Smooth muscle cell (in vitro differentiated cells): ENCODE data around the gene TRIM45. TPM values are rescaled to one million over a fixed set of nuclear protein-coding genes. Genes with fewer than 3 reads are reported as not detected.
A peak's percentile ranks its signal among the peaks of the same experiment; 100 is the strongest.

ENCODE experiments used
- DNase-seq: peaks from one replicate; lab custom pipeline; 2025; ENCODE audit not compliant: unreplicated experiment; lab: John Stamatoyannopoulos, UW
- H2AFZ ChIP-seq: fragments of 200-600 bp; sonication (generic); 2 replicates; pipeline ENCODE4 v1.6.0; 2016; ENCODE audit warnings: antibody characterized with exemption, low read depth, mild to moderate bottlenecking
- H3F3A ChIP-seq: fragments of 200-600 bp; sonication (generic); 2 replicates; pipeline ENCODE4 v1.6.0; 2017; ENCODE audit warnings: antibody characterized with exemption, low read depth
- H3K27ac ChIP-seq: fragments of 200-600 bp; sonication (generic); 2 replicates; pipeline ENCODE4 v1.5.1; 2016; ENCODE audit warnings: low read depth, mild to moderate bottlenecking
- H3K27me3 ChIP-seq: fragments of 200-600 bp; sonication (generic); 2 replicates; pipeline ENCODE4 v1.6.1; 2016; ENCODE audit warnings: low read depth, mild to moderate bottlenecking
- H3K36me3 ChIP-seq: fragments of 200-600 bp; sonication (generic); 2 replicates; pipeline ENCODE4 v1.5.1; 2016; ENCODE audit warnings: low read depth
- H3K4me1 ChIP-seq: fragments of 200-600 bp; sonication (generic); 2 replicates; pipeline ENCODE4 v1.5.1; 2016; ENCODE audit warnings: low read depth
- H3K4me2 ChIP-seq: fragments of 200-600 bp; sonication (generic); 2 replicates; pipeline ENCODE4 v1.6.0; 2016; ENCODE audit warnings: mild to moderate bottlenecking
- H3K4me3 ChIP-seq: fragments of 200-600 bp; sonication (generic); 2 replicates; pipeline ENCODE4 v1.5.1; 2016; ENCODE audit warnings: mild to moderate bottlenecking
- H3K79me2 ChIP-seq: fragments of 200-600 bp; sonication (generic); 2 replicates; pipeline ENCODE4 v1.6.0; 2016; ENCODE audit warnings: low read depth, mild to moderate bottlenecking
- H3K9ac ChIP-seq: fragments of 200-600 bp; sonication (generic); 2 replicates; pipeline ENCODE4 v1.6.0; 2016; ENCODE audit warnings: low read depth
- H3K9me3 ChIP-seq: fragments of 200-600 bp; sonication (generic); replicated peaks from 2 replicates; pipeline ENCODE4 v1.5.1; 2016; ENCODE audit warnings: low read depth
- H4K20me1 ChIP-seq: fragments of 200-600 bp; sonication (generic); 2 replicates; pipeline ENCODE4 v1.6.0; 2016; ENCODE audit warnings: low read depth
- WGBS: methylation state at CpG from one replicate; pipeline ENCODE4 v1.1.7; 2016; ENCODE audit warnings: low lambda C conversion rate; 5-methylcytosine and 5-hydroxymethylcytosine counted together
- polyA plus RNA-seq: library from polyadenylated mRNA; unstranded; fragments of >200 nt; fragmentation: Nextera tagmentation; extraction: Ambion mirVana; gene quantifications from 2 replicates; pipeline ENCODE4 v1.2.1, GENCODE V29; 2016
- total RNA-seq: library from RNA; depleted of rRNA; stranded (reverse); fragments of >200 nt; gene quantifications from 2 replicates; pipeline ENCODE4 v1.2.3, GENCODE V29; 2014
- TF ChIP-seq, protein P1 (sequence below): fragments of 200-600 bp; sonication (generic); IDR thresholded peaks from 2 replicates; pipeline ENCODE4 v1.5.1; 2017; ENCODE audit warnings: borderline replicate concordance, mild to moderate bottlenecking, antibody characterized with exemption; ENCODE audit not compliant: insufficient read depth, poor library complexity, severe bottlenecking

TRIM45 gene
- total and polyA plus RNA-seq, 2 experiments from 2014 or later = 4.4 to 4.6 TPM

DNA sequence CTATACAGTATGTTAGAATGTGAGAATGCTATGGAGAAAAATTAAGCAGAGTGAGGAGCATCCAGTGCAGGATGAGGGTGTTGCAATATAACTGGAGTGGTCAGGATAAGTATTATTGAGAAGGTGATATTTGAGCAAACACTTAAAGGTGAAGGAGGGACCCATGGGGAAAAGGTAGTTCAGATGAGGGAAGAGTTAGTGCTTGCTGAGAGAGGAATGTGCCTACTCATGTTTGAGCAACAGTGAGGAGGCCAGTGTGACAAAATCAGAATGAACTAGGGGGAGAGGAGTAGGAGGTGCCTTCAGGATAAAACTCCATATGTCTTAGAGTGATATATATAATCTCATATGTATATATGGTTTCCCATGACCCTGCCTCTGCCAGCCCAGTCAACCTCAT is 6.2 kb upstream of the TRIM45 start:
- Histone ChIP-seq H3K4me2 (no peak overlapping the region), H3K27ac (no peak overlapping the region), H3K4me3 (no peak overlapping the region), H3K4me1 (no peaks in the 10 kb centered on the region), H3K9ac (no peak overlapping the region), H3K79me2 (no peaks in the 10 kb centered on the region), H4K20me1 (no peaks in the 10 kb centered on the region), H3F3A (no peaks in the 10 kb centered on the region), H2AFZ (peak overlapping the region; percentile 25), H3K9me3 (no peaks in the 10 kb centered on the region), H3K27me3 (no peaks in the 10 kb centered on the region), H3K36me3 (no peaks in the 10 kb centered on the region)
- TF ChIP-seq, protein P1, sequence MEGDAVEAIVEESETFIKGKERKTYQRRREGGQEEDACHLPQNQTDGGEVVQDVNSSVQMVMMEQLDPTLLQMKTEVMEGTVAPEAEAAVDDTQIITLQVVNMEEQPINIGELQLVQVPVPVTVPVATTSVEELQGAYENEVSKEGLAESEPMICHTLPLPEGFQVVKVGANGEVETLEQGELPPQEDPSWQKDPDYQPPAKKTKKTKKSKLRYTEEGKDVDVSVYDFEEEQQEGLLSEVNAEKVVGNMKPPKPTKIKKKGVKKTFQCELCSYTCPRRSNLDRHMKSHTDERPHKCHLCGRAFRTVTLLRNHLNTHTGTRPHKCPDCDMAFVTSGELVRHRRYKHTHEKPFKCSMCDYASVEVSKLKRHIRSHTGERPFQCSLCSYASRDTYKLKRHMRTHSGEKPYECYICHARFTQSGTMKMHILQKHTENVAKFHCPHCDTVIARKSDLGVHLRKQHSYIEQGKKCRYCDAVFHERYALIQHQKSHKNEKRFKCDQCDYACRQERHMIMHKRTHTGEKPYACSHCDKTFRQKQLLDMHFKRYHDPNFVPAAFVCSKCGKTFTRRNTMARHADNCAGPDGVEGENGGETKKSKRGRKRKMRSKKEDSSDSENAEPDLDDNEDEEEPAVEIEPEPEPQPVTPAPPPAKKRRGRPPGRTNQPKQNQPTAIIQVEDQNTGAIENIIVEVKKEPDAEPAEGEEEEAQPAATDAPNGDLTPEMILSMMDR = no peak
- no peak for DNase-seq

DNA sequence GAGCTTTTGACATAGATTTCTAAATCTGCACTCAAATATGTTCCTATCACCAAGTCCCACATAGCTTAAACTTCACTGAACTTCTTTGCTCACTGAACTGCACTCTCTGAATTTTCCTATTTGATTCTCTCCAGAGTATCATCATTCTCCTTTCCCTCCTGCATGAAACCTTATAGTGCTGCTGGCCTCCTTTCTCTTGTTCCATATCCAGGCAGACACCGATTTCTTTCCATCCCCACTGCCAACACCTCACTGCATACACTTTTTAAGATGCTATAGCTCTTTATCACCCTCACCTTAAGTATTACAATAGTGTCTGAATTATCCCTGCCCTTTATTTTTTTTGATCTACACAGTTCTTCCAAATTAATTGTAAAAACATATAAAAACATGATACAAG is 3.1 kb upstream of the TRIM45 start:
- Histone ChIP-seq H3K79me2 (no peaks in the 10 kb centered on the region), H3K27me3 (no peaks in the 10 kb centered on the region), H3K27ac (no peak overlapping the region), H3F3A (no peaks in the 10 kb centered on the region), H3K4me3 (no peak overlapping the region), H4K20me1 (no peaks in the 10 kb centered on the region), H3K9me3 (no peaks in the 10 kb centered on the region), H2AFZ (no peak overlapping the region), H3K4me1 (peaks cover 12% of the 10 kb centered on the region), H3K4me2 (no peak overlapping the region), H3K36me3 (no peaks in the 10 kb centered on the region), H3K9ac (no peak overlapping the region)
- no peak for DNase-seq
- TF ChIP-seq, protein P1 = no peak
- WGBS = 95% methylated on average over 1 of the region's 1 CpG

DNA sequence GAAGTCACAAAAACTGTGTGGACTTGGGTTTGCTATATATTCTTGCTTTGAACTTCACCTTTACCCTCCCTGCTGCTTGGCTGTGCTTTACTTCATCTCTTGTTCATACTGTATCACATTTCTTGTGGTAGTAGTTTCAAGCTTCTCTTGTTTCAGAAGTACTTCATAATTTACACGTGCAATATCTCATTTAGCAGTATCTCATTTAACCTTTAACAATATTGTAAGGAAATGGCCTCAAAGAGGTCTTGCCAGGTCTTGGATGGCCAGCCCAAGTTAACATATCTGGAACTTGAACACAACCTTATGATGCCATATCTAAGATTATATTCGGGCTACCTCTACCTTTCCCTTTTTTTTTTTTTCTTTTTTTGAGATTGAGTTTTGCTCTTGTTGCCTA is 1.7 kb upstream of the TRIM45 start:
- TF ChIP-seq, protein P1 = no peak
- Histone ChIP-seq H3K4me2 (no peak overlapping the region), H3K79me2 (no peaks in the 10 kb centered on the region), H3K9ac (no peak overlapping the region), H3K4me1 (peaks cover 12% of the 10 kb centered on the region), H3K27ac (no peak overlapping the region), H4K20me1 (no peaks in the 10 kb centered on the region), H3K4me3 (no peak overlapping the region), H3K36me3 (no peaks in the 10 kb centered on the region), H3F3A (no peaks in the 10 kb centered on the region), H2AFZ (no peak overlapping the region), H3K27me3 (no peaks in the 10 kb centered on the region), H3K9me3 (no peaks in the 10 kb centered on the region)
- WGBS = 95% methylated on average over 2 of the region's 2 CpGs
- DNase-seq = no peak

DNA sequence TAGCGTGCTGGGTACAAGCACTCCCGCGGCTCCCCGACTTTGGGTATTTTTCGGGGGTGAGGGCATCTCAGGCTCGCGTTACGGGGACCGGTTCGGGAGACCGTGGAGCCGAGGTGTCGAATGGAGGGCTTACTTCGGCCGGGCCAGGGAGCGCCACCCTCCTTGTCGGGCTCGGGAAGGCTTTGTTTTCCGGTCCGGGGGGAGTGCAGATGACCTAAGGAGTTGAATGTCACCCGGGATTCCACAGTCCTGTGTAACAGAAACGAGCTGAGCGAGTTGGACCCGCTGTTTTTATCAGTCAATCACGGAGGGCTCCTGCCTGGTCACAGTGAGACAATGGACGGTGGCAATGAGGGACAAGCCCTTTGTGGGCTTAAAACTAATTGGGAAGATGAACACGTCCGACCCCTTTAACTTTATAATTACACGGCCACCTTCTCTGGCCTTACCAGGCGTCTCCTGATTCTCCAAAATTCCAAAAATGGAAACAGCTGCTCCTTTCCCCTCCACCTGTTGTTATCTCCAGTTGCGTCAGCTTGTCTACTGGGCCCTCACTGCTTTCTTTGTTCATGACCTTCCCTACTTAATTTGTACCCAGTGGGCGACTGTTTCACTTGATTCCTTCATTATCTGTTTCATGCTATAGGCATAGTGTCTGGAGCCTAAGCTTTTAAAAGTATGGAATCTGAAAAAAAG is 929 bp upstream of the TRIM45 start:
- peak overlapping the region; percentile 73 for H3K4me3 ChIP-seq
- H3K27ac ChIP-seq = peak overlapping the region; percentile 98
- peak overlapping the region; percentile 99 for H3K9ac ChIP-seq
- TF ChIP-seq, protein P1 = no peak
- H3F3A ChIP-seq = no peaks in the 10 kb centered on the region
- no peaks in the 10 kb centered on the region for H3K36me3 ChIP-seq
- peaks cover 12% of the 10 kb centered on the region for H3K4me1 ChIP-seq
- H3K27me3 ChIP-seq = no peaks in the 10 kb centered on the region
- 24% methylated on average over 32 of the region's 32 CpGs for WGBS
- H4K20me1 ChIP-seq = no peaks in the 10 kb centered on the region
- H2AFZ ChIP-seq = peak overlapping the region; percentile 84
- H3K4me2 ChIP-seq = peak overlapping the region; percentile 84
- H3K9me3 ChIP-seq = no peaks in the 10 kb centered on the region
- no peak for DNase-seq
- H3K79me2 ChIP-seq = no peaks in the 10 kb centered on the region
